CMK (cell line): Measurements from ENCODE around the gene PIM3.
"Not testable (repeated sequence)": the region's sequence is repeated elsewhere in the genome, so short reads cannot be mapped to it uniquely, and the experiment has no call there.

ENCODE experiments used
- DNase-seq: peaks from one replicate; pipeline ENCODE4 v3.0.0-alpha.2; 2010; ENCODE audit warnings: low read depth

PIM3 gene

DNA sequence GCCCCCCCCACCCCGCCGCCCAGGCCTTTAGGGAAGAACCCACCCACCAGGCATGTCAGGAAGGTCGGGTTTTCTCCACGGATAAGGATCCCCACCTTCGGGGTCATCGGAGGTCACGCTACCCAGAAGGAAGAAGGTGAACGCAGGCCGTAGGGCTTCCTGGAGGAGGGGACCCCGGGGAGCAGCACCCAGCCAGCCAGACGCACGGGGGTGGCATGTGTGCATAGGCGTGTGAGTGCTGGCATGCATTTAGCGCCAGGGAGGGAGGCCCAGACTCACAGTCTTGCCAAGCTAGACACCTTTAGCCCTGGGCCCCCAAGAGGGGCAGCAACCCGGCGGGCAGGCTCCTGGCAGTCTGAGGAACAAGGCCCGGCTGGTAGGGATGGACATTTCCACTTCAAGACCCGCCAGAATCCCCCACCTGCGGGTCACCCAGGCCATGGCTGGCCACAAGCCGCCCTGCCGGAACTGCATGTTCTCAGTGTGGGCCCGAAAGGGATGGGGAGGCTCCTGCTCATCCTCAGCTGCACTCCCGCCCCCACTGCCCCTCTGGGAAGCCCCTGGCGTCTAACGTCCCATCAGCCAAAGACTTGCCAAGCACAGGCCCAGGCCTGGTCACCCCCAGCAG lies 16.7 kb upstream of the PIM3 start:
- DNase-seq: no peak

DNA sequence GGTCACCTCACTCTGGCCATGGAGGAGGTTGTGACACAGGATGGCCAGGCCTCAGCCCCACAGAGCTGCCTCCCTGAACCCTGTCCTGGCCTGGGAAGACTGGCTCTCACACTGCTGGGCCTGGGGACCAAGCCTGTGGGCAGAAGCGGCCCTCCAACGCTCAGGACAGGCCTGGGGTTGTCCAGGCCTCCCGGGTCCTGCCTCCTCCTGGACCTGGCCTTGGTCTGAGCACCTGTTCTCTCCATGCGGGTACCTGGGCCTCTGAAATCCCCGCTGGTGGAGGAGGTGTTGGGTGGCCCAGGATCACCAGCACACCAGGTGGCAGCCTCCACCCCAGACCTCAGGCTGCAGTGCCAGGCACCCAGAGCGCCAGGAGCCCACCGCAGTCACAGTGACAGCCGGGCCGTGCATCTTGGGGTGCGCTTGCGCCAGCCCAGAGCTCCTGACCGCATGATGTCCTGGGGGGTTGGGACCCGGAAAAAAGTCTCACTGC lies 16.1 kb upstream of the PIM3 start:
- DNase-seq: no peak

DNA sequence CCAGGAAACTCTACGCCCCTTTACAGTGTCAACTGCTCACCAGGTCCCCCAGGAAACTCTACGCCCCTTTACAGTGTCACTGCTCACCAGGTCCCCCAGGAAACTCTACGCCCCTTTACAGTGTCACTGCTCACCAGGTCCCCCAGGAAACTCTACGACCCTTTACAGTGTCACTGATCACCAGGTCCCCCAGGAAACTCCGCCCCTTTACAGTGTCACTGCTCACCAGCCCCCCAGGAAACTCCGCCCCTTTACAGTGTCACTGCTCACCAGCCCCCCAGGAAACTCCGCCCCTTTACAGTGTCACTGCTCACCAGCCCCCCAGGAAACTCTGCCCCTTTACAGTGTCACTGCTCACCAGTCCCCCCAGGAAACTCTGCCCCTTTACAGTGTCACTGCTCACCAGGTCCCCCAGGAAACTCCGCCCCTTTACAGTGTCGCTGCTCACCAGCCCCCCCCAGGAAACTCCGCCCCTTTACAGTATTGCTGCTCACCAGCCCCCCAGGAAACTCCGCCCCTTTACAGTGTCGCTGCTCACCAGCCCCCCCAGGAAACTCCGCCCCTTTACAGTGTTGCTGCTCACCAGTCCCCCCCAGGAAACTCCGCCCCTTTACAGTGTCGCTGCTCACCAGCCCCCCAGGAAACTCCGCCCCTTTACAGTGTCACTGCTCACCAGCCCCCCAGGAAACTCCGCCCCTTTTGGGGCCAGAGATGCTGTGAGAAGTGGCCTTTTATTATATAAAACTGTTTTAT lies 15.4 kb upstream of the PIM3 start:
- not testable (repeated sequence) for DNase-seq

DNA sequence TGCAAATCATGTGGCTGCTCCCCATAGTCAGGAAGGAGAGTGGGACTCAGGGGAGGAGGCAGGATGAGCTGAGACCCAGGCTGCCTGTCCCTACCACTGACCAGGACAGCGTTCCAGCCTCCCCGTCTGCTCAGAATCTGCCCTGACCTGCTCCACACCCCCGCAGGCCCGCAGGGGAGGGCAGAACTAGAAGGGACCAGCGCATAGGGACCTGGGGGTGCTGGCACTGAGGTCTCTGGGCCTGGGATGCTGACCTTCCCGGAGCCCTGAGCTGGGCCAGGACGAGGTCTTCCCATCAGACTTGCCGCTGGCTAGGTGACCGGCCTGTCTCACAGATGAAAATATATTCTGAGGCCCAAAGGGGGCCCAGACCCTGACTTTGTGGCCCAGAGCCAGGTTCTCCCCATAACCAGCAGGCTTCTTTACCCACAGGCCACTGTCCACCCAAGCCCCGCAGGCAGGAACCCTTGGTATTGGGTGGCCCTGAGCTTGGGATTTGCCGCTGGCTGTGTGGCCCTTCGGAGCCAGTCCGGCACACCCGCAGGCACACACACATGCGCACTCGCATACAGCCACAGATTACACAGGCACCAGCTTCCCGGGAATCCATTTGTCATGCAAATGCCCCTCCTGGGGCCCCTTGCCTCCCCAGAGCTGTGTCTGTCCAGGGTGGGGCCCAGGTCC lies 13.8 kb upstream of the PIM3 start:
- no peak for DNase-seq

DNA sequence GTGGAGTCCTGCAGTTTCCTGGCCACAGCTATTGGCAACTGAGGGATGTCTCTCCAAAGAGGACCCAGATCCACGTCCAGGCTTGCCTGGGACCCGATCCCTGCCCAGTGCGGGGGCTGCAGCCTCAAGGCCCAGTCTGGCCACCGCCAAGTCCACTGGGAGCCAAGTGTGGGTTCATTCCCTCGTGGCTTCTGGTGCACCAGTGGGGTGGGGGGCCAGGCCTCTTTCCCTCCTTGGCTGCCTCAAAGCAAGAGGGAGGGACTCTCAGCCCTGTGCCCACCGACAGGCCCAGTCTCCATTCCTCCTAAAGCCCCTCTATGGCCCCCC lies 13.3 kb upstream of the PIM3 start:
- no peak for DNase-seq

DNA sequence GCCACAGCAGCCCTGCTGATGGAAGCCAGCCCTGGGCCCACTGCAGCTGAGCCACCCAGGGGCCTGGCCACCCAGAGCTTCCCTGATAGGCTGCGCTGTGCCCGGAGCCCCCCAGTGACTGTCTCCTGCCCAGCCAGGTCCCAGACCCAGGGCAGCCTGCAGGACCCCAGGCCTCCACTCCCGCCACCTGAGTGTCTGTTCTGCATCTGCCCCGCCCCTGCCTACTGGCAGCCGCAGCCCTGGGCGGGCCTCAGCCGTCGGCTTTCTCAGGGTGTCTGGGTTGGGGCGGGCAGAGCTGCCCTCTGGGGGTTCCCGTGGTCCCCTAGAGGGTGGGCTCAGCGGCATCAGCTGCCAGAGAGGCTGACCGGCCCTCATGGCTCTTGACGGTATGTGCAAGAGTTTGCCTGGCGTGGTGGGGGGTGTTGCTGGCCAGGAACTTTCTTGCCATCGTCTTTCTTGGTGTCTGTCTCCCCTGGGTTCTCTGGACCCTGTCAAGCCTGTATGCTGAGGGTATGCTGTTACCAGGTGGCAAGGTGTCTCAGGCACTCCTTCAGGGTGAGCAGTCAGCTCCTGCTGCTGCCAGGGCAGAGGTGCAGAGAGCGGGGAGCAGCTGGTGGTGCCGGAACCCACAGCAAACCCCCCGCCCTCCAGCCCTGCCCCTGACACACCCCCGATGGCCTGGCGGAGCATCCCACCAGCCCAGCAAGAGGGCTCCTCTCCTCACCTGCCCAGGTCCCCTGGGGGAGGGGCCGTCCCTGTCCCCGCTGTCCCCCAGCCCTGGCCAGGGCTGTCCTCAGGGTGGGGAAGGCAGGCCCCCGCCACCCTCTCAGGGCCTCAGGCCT lies 12.2 kb upstream of the PIM3 start:
- no peak for DNase-seq

DNA sequence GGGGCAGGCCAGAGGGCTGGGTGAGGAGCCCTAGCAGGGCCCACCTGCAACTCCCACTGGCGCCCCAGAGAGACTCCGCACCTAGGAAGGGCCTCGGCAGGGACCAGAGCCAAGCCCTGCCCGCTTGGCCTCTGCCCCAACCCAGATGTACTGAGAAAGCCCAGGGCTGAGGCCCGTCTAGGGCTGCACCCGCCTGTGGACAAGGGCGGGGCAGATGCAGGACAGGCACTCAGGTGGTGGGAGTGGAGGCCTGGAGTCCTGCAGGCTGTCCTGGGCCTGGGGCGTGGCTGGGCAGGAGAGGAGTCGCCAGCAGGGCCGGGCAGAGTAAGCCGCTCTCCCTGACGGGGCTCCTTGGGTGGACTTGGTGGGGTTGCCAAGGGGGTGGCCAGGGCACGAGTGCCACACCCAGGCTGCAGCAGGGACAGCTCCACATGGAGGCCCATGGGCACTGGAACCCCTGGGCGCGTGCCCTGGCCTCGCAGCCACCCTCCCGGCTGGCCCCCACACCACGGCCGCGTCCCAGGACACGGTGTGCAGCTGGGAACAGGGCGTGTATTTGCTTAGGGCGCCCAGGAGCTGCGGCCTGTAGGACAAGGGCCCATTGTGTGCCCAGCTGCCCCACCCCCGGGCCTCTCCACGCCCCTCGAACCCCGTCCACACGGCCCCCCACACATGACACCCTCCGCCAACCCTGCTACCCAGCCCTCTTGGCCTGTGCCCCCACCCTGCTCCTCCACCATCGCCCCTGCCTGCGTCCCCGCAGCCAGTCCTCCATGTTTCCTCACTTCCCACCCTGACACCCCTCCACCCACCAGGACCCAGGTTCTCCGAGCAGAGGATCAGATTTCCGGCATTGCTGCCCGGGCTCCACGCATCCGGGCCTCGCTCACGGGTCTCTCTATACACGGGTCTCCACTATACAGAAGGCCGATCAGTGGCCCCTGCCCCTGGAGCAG lies 11.3 kb upstream of the PIM3 start:
- no peak for DNase-seq

DNA sequence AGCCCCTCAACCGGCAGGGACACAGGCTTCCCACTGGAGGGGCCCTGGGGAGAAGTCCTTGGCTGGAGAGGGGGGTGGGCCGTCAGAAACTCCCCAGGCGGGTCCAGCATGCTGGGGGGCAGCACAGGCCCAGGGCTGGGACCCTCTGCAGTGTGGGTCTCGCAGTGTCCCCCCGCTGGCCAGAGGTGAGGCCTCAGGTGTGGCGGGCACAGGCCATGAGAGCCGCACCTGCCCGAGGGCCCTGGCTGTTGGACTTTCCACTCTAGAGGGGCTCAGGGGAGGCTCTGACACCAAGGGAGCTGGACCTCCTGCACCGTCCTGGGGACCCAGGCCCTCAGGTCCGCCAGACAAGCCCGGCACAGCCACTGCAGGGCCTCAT lies 10.7 kb upstream of the PIM3 start:
- DNase-seq: no peak

DNA sequence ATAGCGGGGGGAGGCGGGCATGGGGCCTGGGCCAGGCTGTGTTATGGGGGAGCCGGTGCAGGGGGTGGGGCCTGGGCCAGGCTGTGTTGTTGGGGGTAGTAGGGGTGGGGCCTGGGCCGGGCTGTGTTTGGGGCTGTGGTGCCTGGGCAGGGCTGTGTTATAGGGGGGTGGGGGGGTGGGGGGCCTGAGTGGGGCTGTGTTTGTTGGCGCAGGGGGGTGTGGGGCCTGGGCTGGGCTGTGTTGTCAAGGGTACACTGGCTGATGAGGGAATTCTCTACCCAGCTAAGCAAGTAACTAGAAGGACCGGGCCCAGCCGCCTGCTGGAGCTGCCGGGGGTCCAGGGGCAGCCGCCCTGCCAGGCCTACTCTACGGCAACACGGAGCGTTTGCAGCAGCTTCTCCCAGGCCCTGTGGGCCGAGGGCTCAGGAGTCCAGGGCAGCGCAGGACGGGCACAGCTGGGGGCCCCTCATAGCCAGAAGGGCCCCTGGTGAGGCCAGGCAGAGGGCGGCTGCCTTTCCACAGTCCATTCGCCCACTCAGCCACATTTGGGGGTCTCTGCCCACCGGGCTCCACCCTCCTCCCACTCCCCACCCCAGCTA lies 10.1 kb upstream of the PIM3 start:
- no peak for DNase-seq

DNA sequence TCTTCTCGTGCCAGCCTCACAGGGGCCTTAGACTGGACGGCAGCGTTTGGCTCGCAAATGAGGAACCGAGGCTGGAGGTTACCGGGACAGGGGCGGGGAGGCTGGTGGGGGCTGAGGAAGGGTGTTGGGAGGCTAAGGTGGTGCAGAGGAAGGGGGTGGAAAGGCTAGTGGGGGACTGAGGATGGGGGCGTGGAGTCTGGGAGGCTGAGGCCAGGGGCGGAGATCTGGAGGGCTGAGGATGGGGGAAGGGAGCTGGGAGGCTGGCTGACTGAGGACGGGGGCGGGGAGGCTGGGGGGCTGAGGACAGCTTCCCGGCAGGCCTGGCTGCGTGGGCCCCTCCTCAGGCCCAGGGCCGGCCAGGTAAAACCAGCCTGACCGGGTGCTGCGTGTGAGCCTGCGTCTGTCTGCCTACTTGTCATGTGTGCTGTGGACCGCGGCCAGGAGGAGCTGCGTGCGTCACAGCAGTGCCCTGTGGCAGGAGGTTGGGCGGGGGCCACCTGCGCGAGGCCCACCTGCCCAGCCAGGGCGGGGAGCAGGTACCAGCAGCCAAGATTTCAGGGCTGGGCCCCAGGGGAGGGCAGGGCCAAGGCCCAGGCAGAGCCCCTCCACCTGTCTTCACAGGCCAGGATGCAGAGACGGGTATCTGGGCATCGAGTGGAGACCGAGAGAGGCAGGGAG lies 9.4 kb upstream of the PIM3 start:
- no peak for DNase-seq

DNA sequence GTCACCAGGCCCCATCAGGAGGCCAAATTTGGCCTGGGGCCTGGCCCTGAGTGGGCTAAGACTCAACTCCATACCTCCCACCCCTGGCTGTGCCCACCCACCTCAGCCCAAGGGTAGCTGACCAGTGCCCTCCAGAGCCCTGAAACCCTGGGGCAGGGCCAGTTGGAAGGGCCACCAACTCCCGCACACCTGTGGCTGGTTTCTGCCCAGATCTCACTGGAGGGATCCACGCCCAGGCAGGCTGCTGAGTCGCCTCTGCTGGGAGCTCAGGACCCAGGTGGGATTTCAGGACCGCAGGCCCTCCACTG lies 8.9 kb upstream of the PIM3 start:
- DNase-seq: no peak

DNA sequence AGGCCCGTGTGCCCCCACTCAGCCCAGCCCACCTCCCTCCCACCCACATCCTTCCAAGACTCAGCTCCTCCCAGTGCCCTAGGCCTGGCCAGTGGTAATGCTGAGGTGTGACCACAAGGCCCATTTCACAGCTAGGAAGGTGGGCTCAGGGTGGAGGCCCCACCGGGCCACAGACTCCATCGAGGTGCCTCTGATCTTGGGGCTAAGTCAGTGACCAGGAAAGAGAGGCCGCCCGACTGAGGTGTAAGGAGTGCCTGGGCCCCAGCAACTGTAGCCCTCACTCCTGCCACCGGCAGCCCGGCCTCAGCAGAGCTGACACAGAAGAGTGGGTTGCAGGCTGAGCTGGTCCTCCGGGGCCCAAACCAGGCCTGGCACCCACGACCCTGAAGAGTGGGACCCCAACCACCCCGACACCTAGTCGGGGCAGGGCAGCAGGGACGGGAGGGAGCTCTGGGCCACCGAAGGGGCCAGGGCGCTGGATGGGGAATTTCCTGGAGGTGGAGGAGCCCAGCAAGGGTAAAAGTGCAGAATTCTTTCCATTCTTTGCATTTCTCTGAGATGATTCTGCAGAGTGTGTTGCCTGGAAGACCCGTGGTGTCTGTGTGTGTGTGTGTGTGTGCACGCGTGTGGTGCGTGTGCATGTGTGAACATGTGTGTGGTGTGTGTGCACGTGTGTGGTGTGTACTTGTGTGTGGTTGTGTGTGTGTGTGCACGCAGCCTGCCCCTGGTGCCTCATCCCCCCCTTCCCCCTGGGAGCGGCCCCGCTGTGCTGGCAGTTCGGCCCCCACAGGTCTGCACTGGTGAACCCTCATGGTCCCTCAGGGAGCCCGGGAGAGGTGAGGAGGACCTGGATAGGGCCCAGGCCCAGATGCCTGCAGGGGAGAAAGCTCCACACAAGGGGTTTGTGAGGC lies 8.3 kb upstream of the PIM3 start:
- DNase-seq: no peak

DNA sequence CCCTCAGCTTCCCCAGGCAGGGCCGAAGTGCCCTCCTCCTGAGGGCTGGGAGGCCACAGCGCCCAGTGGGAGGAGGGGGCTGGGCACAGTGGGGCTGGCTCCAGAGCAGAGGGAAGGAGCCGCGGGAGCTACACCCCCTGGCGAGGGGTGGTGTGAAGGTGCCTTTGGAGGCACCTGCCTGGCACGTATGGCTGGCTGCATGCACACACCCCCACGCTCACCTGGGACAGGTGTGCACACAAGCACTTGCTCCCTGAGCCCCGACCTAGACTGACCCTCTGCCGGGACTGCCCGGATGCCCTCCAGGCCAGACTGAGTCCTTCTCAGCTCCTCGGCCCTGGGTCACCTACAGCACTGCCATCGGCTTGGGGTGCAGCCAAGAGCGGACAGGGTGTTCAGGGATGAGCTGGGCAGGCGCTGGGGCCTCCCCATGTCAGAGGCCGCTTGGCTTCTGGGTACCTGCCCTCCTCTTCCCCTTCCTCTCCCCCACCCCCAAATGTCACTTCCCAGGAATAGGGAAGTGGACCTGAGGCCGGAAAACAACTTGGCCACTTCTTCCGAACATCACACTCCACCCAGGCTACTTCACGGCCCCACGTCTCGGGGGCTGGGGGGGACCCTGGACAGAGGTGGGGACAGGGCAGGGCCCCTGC lies 7.4 kb upstream of the PIM3 start:
- DNase-seq: no peak

DNA sequence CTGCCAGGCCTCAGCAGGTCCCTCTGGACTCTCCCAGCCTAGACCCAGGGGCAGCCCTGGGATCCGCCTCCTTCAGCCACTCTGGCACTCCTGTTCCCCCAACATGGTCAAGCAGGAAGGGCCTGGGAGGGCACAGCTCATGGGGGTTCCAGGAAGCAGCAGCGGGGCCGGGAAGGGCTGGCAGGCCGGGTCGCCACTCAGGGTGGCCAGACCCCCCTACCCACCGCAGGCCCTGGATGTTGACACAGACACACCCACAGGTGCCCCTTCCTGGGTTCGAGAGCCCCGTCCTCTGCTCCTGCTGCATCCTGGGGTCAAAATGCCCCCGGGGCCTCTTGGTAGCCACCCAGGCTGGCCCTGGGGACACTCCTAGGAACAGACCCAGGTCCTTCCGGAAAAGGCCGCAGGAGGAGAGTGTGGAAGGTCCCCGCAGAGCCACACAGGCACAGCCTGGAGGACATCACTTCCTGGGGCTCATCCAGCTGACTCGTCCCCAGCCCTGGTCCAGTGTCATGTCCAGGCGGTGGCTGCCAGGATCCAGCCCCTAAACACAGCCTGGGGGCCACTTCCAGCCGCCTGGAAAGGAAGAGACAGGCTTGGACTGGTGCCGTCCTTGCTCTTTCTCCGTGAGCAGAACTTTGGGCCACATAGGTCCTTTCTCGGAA lies 6.8 kb upstream of the PIM3 start:
- no peak for DNase-seq

DNA sequence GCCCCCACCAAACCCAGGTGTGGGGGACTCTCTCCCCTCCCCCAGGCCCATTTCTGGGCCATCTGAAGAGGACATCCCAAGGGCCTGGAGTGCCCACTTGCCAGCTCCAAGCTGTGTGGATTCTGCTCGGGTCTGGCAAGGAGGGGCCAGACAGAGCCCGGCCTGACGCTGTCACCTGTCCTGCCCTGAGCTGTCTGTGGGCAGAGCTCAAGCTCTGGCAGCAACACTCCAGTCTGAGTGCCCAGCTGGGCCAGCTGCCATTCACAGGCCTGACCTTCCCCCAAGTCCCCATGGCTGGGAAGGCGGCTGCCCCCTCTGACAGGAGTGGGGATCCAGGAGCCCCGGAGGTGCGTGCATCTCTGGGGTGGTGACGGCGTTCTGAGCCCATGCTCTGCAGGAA lies 6.2 kb upstream of the PIM3 start:
- DNase-seq: no peak

DNA sequence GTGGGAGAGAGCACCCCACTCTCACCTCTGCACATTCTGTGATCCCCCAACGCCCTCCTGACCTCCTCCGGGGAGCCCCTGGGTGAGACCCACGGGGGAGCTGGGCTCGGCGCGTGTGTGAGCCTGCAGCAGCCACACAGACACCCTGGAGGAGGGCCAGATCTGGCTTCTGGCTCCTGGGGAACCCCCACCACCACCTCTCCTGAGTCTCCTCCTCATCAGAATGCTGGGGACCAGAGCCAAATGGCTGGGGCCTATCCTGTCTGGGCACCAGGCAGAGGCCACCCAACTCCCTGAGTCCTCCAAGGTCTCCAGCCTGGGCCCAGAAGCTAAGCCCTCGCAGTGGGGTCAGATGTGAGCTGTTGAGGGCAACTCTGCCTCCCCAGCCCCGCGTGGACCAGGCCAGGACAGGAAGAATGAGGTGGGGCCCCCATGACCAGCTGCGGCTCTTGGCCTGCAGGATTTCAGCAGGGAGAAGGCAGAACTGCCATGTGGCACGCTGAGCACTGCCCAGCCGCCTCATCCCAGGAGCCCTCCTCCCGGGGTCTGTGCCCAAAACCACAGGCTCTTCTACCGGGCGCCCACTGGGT lies 5.5 kb upstream of the PIM3 start:
- DNase-seq: no peak

DNA sequence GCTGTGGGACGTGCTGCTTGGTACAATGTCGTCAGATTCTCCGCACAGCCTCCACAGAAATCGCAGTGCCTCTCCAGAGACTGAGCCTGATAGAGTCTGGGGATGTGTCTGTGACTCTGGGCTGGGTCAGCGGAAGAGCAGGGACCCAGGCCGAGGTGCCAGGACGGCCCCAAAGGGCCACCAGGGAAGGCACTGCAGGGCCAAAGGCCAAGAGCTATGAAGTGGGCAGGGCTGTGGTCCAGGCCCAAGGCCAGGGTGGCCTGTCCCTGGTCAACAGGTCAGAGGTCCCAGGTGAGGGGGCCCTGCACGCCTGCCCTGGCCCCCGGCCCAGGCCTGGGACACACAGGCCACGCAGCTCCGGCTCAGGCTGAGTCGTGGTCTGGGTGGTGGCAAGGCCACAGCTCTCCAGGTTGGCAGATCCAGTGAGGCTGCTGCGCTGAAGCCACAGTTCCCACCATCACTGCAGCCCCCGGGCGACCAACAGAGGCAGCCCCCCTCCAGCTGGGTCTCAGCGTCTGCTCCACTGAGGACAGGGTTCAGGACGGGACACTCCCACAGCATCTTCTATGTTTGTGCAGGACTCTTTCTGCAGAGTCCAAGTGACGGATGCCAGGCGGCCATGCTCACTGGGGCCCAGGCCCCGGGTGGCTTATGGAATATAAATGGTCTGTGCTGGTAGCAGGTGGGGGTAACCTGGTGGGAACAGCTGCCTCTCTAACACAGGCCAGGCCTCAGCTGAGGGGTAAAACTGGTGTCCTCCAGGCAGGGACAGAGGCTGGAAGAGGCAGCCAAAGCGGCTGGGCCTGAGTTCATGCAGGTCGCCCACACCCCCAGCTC lies 4.8 kb upstream of the PIM3 start:
- no peak for DNase-seq
